GM21717 (cell line): Measurements from ENCODE around the gene LENEP.

Experiments used
- ATAC-seq: cut with Tn5 transposase; IDR thresholded peaks from one replicate; pipeline ENCODE4 v1.9.1; 2021; ENCODE audit warnings: mild to moderate bottlenecking, moderate library complexity; ENCODE audit not compliant: unreplicated experiment

The LENEP gene

DNA sequence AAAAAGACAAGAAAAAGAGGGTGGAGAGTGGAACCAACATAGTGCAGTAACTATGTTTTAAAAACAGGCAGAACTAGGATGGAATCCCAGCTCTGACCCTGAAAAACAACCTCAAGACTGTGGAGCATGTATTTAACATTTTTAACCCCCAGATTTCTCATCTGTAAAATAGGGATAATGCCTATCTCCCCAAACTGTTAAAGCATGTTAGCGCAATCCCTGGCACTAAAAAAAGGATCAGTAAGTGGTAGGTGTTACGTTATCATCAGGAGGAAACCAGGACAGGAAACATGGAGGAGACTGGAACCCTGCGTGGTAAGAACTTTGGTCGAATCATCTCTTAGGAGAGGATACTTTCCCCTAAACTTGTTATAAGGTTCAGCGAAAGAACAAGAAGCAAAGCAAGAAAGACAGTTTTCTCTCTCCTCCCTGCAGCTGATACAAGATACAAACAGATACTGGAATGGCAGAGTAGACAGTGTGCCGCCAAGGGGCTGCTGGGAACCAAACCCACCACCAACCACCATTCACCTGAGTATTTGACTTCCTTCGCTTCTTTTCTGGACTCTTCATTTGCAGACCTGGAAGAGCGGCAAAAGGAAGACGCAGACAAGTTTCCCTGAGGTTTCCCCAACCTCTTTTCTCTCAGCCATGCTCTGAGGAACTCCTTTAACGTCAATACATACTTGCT is 32.8 kb upstream of the LENEP start:
- no peak for ATAC-seq

DNA sequence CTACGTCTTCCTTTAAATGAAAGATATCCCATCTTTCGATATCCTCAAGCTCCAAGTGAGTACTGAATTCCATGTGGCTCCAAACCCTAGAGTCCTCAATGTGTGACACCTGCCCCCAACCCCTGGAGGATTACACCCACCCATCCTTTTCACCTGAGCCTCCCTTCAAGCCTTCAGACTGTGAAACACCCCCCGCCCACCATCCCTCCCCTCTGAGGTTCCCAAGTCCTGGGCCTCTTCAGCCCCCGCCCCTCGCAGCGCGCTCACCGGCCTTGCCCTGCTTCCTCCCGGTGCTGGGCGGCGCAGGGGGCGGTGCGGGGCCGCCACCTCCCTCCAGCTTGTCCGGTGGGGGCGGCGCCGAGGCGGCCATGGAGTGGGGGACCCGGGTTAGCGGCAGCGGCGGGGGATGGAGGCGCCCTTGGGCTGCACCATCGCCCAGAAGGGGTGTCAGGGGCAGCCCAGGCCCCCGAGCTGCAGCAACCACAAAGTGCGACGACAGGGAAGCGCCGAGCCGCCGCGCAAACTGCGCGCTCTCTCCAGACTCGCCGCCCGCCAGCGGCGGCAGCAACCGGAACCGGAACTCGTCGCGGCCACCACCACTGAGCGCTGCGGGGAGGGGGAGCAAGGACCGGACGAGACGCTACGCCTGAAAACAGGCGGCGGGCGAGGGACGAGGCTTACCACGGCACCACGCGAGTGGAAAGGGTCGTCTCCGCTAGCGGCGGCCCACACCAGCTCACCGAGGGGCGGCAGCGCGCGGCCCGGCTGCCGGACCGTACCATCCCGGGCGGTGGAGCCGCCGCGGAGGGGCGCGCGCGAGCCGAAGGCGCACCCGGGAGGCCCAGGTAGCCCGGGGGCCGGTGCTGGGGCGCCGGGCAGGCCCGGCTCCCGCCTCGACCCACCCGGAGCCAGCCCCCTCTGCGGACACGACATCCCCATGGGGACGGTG is 31.9 kb upstream of the LENEP start, which contains the start of gene PYGO2:
PYGO2 (minus strand) TSS at position 576 of the 949 bp plus-strand sequence; CDS start at position 370, 206 bp downstream.
- ATAC-seq = peak; percentile 55

DNA sequence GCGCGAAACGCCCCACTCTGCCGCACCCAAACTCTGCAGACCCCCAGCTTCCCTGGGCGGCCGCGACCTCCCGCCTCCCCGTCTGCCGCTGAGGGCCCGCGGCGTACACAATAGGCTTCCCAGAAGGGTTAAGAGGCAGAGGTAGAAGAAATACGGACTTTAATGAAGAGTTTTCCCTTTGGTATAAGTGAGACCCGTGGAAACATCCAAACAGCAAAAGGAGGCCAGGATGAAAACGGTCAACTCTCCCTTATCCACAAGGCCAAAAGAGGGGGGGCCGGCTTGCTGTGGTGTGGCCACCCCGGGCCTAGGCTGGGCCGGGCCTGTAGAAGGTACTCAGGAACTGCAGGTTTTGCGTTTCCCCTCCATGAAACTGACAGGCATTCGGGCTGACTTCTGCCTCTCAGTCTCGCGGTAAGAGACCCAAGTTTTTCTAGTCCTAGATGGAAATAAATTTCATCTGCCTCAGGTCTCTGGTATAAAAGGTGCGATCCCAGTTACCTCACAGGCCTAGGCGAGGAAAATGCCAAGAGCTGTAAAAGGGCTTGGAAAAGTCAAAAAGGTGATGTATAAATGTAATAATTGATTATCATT is 31.1 kb upstream of the LENEP start:
- ATAC-seq = no peak

DNA sequence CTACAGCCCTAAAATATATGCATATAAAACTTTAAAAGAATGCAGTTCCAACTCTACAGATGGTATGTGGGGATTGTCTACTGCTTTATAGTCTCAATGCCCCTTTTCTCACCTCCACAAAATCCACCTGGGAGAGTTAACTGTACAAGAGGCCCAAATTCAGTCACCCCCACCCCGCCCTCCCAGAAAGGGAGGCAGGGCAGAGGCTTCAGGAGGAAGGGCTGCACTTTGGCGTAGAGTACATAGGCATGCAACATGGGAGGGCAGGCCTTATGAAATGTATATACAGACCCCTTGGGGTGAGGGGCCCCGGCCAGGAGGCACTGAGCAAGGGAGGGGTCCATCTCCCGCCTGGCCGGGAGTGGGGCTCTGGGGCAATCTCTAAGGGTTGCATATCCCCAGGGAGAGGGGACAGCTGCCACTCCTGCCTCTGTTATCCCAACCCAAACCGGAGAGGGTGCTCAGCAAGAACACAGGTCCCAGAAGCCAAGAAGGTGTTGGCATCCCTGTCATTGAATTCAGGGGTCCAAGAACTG is 30.5 kb upstream of the LENEP start:
- no peak for ATAC-seq

DNA sequence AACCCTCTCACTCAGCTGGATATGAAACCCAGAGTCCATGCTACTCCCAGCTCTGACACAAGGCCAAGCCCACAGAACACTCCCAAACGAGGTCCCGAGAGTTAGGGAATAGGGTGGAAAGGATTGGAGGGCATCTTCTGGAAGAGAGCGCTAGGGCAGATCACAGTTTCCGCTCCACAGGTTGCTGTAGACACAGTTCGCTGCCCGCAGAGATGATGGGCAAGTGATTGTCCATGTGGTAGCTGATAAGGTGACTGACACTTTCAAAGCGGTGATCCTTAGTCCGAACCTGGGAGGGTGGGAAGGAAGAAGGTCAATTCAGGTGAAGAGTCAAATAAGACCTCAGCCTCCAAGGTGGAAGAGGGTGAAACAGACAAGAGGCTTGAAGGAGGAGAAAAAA is 29.7 kb upstream of the LENEP start:
- no peak for ATAC-seq

DNA sequence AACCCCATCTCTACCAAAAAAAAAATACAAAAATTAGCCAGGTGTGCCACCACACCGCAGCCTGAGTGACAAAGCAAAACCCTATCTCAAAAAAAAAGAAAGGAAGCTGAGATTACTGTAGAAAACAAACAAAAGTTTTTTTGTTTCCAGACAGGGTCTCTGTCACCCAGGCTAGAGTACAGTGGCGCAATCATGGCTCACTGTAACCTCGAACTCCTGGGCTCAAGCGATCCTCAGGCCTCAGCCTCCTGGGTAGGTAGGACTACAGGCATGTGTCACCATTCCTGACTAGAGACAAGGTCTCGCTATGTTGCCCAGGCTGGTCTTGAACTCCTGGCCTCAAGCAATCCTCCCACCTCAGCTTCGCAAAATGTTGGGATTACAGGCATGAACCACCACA is 29.0 kb upstream of the LENEP start:
- no peak for ATAC-seq

DNA sequence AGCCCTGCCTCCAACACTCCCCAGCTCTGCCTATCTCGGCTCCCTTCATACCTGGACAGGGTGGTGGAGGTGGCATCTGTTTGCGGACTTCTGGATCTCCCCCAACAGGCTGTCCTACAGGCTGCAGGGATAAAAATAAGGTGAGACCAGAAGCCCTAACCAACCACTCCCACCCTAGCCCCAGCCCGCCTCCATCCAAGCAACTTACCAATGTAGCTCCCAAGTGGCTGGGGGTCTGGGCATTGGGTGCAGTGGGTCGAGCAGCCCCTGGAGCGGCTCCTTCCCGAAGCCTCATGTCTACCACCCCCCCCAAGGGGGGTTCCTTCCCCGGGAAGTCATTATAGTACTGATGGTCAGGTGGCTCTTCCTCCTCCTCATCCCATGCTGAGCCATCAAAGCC is 27.3 kb upstream of the LENEP start:
- ATAC-seq = no peak

DNA sequence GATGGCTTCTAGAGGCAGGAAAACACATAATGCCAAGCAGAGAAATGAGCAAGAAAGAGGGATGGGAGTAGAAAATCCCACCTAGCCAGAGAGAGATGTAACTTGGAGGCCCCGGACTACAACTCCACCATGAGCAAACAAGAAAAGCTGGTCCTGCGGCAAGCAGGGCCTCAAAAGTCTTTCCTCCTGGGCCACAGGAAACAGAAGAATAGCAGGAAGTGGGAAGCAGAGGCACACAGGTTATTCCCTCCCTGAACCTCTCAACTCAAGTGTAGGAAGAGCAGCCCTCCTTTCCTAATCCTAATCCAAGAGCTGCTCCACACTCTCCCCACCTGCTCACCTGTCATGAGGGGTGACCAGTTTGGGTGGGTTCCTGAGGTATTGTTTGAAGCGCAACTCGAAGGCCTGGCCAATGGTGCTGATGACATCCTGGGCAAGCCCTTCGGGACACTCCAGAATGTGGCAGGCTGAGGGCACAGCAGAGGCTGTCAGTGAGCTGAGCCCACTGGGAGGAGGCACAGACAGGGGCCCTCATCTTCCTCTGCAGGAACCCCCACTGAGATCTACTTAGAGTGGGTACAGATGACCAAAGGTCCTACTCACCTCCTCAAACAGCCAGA is 25.9 kb upstream of the LENEP start:
- ATAC-seq = no peak

DNA sequence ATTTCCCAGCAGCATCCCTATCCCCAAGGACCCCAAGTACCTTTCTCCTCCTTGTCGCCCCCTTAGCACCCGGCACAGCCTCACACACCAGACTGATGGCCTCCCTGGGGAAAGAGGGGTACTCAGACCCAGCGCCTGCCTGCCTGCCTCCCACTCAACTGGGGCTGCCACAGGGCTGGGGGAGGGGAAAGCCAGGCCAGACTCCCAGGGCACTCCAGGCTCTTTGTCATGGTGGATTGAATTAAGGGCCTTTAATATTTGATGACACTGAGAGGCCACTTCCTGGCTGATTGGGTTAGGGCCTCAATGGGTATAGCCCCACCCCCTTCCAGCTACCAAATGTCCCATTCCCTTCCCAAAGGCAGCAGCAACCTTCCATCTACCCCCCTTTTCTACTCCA is 24.7 kb upstream of the LENEP start:
- no peak for ATAC-seq

DNA sequence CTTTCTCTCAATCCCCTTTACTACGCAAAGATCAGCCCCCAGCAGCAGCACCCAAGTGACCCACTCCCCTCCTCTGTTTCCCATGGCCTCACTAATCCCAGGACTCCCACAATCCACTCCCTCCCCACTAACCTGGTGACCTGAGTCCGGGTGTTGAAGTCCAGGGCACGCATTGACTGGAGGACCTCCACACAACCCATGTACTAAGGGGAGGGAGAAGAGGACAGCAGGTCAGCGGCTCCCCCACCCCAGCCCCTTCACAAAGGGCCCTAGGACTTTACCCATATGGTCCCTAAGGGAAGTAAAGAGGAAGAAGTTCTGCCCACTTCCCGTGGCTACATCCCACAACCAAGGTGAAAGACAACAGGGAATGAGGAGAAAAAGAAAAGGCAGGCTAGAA is 24.1 kb upstream of the LENEP start:
- no peak for ATAC-seq

DNA sequence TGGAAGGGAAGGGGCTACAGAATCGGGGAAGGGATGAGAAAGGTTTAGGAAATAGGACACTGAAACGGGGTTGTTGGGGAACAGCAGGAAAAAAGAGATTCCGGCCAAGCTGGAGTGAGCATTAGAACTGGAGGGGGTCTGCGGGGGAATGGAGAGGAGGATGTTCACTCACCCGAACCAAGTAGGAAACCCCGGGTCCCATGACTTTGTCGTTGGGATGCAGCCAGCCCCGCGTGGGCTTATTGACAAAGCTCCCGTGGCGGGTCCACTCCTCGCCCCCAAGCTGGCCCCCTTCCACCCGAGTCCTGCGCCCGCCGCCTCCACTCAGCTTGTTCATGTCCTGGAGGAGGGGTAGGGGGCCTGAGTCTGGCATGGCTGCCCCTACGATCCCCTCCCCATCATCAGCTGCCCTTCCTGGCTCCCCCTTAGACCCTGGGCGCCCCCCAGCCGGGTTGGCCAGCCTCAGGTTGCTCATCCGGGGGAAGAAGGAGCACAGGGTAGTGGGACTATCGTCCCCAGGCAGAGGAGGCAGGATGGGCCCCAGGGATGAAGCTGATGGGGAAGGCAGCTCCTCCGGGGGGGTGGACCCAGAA is 23.4 kb upstream of the LENEP start:
- ATAC-seq = no peak

DNA sequence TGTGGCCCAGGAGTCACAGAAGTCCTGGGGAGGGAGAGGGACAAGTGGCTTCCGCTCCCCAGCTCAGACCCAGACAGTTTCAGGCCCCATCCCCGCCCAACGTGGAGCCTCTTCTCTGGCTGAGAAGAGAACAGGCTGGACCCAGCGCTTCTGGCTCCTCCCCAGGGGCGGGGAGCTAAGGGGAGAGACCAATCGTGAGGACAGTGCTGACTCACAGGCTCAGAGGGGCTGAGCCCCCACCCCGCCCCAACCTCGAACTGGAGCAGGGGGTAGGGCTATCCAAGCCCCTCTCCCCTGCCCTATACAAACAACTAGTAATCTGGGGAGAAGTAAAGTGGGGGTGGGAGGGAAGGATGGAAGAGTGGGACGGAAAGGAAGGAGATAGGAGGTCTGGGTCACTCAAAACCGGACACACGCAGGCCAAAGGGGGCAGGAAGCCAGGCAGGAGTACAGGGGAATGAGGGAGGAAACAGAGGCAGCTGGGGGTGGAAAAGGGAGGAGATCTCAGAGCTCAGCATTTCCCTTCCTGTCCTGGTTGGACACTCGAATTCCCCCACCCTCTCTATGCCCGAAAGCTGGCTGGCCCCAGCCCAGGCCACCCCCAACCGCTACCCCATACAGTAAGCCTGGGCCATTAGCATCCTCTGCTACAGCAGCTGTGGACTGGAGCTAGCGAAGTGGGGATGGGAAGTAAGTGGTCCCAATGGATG is 22.6 kb upstream of the LENEP start, which contains the start of gene SHC1:
SHC1 (minus strand) TSS at position 117 of the 710 bp plus-strand sequence. CDS start 221 bp downstream, outside the sequence.
- no peak for ATAC-seq

DNA sequence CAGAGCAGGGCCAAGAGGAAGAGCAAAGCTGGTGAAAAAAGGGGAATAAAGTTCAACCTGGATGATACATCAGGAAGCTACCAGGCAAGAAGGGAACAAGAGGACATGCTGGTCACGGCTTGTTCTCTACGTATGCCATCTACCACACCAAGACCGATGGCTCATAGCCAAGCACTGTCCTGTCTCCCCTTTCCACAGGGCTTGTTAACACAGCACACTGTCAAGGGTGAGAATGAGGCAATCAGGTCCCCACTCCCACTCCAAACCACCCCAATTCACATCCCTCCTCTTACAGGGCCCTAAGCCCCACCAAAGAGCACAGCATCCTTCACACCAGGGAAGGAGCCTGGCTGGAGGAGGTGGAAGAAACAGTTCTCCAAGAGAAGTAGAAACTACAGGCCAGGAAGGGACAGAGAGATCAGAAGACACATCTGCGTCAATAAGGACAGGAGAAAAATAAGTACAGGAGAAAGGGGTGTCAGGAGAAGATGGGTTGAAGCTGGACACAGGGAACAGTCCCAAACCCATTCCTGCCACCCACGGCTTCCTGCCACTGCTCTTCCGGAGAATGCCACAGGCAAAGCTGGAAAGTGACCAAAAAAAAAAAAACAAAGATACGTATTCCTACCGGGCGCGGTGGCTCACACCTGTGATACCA is 21.9 kb upstream of the LENEP start:
- ATAC-seq = no peak

DNA sequence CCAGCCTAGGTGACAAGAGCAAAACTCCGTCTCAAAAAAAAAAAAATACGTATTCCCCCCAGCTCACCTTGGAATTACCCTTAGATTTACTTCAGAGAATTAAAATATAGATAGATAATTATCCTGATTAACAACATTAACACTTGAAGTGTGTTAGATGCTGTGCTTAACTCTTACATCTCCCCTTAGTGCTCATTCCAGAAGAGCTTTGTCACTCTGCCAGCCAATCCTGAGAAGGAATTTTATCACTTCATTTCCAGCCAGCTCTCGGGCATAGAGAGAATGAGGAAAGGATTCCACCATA is 21.2 kb upstream of the LENEP start:
- no peak for ATAC-seq

DNA sequence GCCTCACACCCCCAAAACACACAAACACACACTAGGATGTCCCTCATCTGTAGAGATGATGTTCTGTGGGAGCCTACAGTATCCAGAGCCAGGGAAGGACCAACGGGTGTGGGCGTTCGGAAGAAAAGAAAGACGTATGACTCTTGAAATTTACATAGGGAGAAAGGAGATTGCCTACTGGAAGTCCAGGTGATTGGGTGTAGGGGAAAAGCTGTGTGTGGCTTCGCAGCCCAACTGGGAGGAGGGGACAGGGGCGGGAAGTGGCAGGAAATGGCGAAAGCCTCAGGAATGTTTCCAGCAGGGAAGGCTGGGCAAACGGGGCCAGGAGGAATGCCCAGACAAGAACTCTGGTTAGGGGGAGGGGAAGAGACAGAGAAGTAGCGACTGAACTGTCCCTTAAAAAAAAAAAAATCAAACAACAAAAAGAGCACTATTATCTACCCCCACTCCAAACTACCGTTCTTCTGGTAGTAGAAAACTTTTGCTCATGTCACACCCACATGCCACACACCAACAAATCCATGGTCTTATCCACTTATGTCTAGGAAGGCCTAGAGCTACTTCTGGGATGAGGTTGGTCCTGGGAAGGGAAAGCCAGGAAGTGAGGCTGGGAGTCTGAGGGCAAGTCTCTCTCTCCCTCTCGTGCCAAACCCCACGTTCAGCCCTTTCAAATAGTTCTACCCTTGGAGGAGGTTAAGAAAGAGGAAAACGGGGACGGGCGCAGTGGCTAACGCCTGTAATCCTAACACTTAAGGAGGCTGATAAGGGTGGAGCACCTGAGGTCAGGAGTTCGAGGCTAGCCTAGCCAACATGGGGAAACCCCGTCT is 20.7 kb upstream of the LENEP start:
- no peak for ATAC-seq

DNA sequence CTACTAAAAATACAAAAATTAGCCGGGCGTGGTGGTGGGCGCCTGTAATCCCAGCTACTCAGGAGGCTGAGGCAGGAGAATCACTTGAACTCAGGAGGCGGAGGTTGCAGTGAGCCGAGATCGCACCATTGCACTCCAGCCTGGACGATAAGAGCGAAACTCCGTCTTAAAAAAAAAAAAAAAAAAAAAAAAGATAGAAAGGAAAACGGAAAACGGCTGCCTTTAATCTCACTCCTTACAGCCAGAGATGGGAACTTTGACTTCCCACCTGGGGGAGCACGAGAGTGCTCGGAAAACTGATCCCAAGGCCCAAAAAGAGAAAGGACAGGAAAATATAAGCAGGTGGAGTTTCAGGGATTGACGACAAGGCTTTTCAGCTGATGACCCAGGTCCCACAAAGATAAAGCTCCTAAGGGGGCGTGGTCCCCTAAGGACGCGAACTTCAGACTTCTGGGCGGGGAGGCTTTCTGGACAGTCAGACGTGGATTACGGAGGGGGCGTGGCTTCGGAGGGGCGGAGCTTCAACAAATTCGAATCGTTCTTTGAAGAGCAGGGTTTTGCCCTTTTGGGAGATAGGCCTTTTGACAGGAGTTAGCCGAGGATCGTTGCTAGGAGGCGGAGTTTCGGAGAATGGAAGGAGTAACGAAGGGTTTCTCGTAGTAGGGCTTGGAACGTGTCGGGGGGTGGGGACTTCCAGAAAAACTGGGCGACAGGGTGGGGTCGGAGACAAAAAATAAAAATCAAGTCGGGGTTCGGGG is 19.9 kb upstream of the LENEP start:
- peak; percentile 21 for ATAC-seq

DNA sequence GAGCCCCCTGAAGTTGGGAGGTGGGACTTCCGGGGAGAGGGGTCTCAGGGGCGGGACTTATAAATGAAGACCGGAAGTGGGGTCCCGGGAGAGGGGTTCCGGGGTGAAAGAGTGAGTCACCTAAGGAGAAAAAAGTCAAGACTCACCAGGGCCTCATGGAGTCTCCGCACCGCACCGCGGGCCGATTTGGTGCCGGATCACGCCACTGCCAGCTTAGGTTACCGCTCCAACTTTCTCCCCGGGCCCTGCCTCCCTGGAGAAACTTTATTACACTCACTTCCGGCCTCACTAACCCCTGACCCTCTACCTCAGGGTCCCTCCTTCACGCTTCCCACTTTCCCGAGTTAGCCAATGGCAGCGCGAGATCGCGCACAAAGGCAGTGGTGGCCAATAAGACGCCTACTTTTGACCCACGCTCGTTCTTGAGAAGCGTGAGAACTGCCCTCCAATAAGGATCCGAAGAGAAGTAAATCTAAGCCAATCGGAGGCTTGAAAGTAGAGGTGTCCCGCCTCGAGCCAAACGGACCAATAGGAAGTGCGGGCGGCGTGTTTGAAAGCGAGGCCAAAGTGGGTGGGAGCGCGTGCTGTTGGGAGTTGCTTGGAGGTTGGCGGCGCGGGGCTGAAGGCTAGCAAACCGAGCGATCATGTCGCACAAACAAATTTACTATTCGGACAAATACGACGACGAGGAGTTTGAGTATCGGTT is 19.1 kb upstream of the LENEP start, which contains the start of gene CKS1B:
CKS1B (plus strand) TSS at position 580 of the 706 bp plus-strand sequence; CDS start at position 645, 65 bp downstream.
- peak; percentile 63 for ATAC-seq
